Epithelial cell of proximal tubule (primary cell): ENCODE measurements around the gene SLC27A4. TPM values are rescaled to one million over a fixed set of nuclear protein-coding genes. Genes with fewer than 3 reads are reported as not detected.
"Not testable (repeated sequence)": the region's sequence is repeated elsewhere in the genome, so short reads cannot be mapped to it uniquely, and the experiment has no call there.

Source experiments
- DNase-seq: peaks from one replicate; pipeline ENCODE4 v3.0.0-alpha.2; 2011; ENCODE audit warnings: low read depth
- H3K4me3 ChIP-seq: 2 replicates; pipeline ENCODE4 v1.5.1; 2011; ENCODE audit warnings: low read depth, mild to moderate bottlenecking, low read length
- total RNA-seq: library from RNA; depleted of rRNA; stranded (reverse); fragments of >200 nt; gene quantifications from 2 replicates; pipeline ENCODE4 v1.2.3, GENCODE V29; 2015
- TF ChIP-seq, protein P1 (sequence below): conservative IDR thresholded peaks from 2 replicates; pipeline ENCODE4 v1.5.1; 2012; ENCODE audit warnings: low read depth, mild to moderate bottlenecking, low read length

Gene SLC27A4
- total RNA-seq, 1 donor from 2014 or later = 27.7 TPM

DNA sequence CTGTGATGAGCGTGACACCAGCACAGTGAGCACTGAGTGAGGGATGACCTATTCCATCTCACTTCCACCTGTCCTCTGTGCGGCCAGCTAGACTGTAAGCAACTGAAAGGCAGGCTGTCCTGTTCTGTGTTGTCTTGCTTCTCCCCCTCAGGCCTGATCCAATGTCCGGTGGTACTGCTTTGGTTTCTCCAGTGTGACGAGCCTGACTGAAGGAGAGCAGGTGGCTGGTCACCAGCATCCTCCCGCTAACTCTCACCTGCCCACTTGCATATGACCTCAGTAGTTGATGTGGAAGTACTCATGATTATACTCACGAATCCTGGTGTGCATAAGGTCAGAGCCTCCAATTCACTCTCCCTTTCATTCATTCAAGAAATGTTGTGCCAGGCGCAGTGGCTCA lies 2.4 kb upstream of the SLC27A4 start:
- TF ChIP-seq, protein P1, sequence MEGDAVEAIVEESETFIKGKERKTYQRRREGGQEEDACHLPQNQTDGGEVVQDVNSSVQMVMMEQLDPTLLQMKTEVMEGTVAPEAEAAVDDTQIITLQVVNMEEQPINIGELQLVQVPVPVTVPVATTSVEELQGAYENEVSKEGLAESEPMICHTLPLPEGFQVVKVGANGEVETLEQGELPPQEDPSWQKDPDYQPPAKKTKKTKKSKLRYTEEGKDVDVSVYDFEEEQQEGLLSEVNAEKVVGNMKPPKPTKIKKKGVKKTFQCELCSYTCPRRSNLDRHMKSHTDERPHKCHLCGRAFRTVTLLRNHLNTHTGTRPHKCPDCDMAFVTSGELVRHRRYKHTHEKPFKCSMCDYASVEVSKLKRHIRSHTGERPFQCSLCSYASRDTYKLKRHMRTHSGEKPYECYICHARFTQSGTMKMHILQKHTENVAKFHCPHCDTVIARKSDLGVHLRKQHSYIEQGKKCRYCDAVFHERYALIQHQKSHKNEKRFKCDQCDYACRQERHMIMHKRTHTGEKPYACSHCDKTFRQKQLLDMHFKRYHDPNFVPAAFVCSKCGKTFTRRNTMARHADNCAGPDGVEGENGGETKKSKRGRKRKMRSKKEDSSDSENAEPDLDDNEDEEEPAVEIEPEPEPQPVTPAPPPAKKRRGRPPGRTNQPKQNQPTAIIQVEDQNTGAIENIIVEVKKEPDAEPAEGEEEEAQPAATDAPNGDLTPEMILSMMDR = no peak
- no peak overlapping the region for H3K4me3 ChIP-seq
- no peak for DNase-seq

DNA sequence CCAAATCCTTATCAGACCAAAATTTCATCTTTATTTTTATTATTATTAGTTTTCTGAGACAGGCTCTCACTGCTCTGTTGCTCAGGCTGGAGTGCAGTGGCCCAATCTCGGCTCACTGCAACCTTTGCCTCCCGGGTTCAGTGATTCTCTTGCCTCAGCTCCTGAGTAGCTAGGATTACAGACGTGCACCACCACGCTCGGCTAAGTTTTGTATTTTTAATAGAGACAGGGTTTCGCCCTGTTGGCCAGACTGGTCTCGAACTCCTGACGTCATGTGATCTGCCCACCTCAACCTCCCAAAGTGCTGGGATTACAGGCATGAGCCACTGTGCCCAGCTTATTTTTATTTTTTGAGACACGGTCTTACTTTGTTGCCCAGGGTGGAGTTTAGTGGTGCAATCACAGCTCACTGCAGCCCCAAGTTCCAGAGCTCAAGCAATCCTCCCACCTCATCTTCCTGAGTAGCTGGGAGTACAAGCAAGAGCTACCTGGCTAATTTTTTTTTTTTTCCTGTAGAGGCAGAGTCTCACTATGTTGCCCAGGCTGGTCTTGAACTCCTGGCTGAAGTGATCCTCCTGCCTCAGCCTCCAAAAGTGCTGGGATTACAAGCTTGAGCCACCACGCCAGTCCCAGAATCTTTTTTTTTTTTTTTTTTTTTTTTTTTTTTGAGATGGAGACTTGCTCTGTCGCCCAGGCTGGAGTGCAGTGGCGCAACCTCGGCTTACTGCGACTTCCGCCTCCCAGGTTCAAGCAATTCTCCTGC lies 1.3 kb upstream of the SLC27A4 start:
- DNase-seq = peak; percentile 36
- H3K4me3 ChIP-seq = not testable (repeated sequence)

DNA sequence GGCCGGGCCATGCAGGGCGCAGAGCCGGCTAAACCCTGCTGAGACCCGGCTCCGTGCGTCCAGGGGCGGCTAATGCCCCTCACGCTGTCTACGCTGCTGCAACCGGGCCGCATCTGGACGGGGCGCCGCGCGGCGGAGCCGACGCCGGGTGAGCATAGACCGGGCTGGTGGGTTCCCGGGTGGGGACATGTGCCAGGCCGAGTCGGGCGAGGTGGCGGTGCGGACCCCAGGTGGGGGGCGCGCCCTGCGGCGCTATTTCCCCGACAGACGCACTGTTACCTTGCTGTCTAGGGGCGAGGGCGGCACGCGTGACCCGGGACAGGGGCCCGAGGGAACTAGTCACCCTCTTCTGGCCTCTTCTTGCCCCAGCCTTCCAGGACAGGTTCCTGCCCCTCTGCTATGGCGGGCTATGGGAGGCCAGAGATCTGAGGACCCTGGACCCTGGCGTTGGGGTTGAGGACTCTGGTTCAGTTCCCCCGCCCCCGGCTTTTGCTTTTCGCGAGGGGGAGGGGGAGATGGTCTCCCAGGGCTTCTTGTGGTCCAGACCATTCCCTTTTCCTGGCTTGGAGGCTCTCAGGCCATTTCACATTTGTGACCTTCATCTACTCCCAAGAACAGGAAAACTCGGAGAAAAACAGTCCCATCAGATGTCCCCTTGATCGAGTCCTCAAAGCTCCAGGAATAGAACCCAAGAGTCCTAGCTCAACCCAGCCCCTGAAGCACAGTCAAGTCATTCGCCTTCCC lies 536 bp downstream of the SLC27A4 start:
- H3K4me3 ChIP-seq = peak overlapping the region; percentile 72
- TF ChIP-seq, protein P1 = no peak
- no peak for DNase-seq

GRCh38 chr9:128341435-128341849 lies 1.1 kb downstream of the SLC27A4 start:
- H3K4me3 ChIP-seq = peak overlapping the region; percentile 72
- DNase-seq = peak; percentile 33
- TF ChIP-seq, protein P1 = peak; percentile 70

GRCh38 chr9:128342971-128343680 lies 2.8 kb downstream of the SLC27A4 start:
- TF ChIP-seq, protein P1 = no peak
- no peak overlapping the region for H3K4me3 ChIP-seq
- no peak for DNase-seq

GRCh38 chr9:128343855-128344254 lies 3.5 kb downstream of the SLC27A4 start:
- no peak overlapping the region for H3K4me3 ChIP-seq
- DNase-seq = no peak
- TF ChIP-seq, protein P1 = no peak

GRCh38 chr9:128344931-128345605 lies 4.7 kb downstream of the SLC27A4 start:
- DNase-seq = no peak
- no peak overlapping the region for H3K4me3 ChIP-seq
- TF ChIP-seq, protein P1 = no peak
